OCI-LY7 (cell line): Measurements from ENCODE around the gene WDR5B.

Source experiments
- CTCF ChIP-seq: fragments of 200-600 bp; sonication (generic); conservative IDR thresholded peaks from 2 replicates; pipeline ENCODE4 v1.5.1; 2014; ENCODE audit warnings: mild to moderate bottlenecking, antibody characterized with exemption, low read length, moderate library complexity, mixed read lengths
- EZH2phosphoT487 ChIP-seq: fragments of 200-600 bp; sonication (generic); IDR thresholded peaks from 2 replicates; pipeline ENCODE4 v1.6.1; 2018; ENCODE audit warnings: low read depth, borderline replicate concordance, mild to moderate bottlenecking, mixed run types, antibody characterized with exemption, low read length, moderate library complexity, mixed read lengths

- TF ChIP-seq CTCF = no peak
- TF ChIP-seq EZH2phosphoT487 = no peak
Observed at GRCh38 chr3:122382888-122383666, 32.8 kb downstream of the WDR5B start, which contains the start of gene MIX23.
